ENCODE data around the gene MB21D2. TPM values are rescaled to one million over a fixed set of nuclear protein-coding genes. Genes with fewer than 3 reads are reported as not detected.

Gene MB21D2
- total RNA-seq, 4 donors from 2014 or later = 0.72 to 3.6 (median 2.8) TPM

DNA sequence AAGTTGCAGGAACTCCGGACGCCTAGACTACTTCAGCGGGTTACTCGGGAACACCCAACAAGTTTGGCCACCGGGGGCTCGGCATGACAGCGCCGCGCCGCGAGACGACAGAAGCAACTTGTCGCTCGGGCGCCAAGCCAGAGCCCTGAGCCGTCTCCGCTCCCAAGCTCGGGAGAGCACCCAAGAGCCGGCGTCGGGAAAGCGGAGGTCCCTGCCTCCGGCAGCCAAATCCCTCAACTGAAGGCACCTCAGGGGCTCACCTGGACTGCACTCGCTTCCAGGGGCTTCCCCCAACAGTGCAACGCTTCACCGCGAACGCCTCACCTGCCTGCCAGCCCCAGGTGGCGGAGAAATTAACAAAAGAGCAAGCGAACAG is 640 bp downstream of the MB21D2 start:
- Histone ChIP-seq H3K27ac (peak overlapping the region; percentile 81 to 95 (median 90)), H3K9me3 (no peaks in the 10 kb centered on the region), H3K4me1 (peaks cover 4 to 30% (median 13%) of the 10 kb centered on the region in 3 donors), H3K36me3 (no peaks in the 10 kb centered on the region), H3K4me3 (peak overlapping the region; percentile 47 to 92 (median 76)), H3K27me3 (peaks cover 0 to 9% (median 0%) of the 10 kb centered on the region in 4 donors)
- intact Hi-C loops (cut with DNase I) = loop anchor here (10.0 kb wide), 1 partner anchor 82 kb away; no protein-coding TSS in a partner anchor
- TF ChIP-seq POLR2A (IDR thresholded peaks at IDR 0.05) = no peak
- TF ChIP-seq, protein P1, sequence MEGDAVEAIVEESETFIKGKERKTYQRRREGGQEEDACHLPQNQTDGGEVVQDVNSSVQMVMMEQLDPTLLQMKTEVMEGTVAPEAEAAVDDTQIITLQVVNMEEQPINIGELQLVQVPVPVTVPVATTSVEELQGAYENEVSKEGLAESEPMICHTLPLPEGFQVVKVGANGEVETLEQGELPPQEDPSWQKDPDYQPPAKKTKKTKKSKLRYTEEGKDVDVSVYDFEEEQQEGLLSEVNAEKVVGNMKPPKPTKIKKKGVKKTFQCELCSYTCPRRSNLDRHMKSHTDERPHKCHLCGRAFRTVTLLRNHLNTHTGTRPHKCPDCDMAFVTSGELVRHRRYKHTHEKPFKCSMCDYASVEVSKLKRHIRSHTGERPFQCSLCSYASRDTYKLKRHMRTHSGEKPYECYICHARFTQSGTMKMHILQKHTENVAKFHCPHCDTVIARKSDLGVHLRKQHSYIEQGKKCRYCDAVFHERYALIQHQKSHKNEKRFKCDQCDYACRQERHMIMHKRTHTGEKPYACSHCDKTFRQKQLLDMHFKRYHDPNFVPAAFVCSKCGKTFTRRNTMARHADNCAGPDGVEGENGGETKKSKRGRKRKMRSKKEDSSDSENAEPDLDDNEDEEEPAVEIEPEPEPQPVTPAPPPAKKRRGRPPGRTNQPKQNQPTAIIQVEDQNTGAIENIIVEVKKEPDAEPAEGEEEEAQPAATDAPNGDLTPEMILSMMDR (IDR thresholded peaks at IDR 0.05) = no peak
- no peak for DNase-seq
- 0% methylated on average over 1 to 11 of the region's 30 CpGs for WGBS, 2 donors

GRCh38 chr3:192916371-192917027 is 1.2 kb downstream of the MB21D2 start:
- Histone ChIP-seq H3K9me3 (no peaks in the 10 kb centered on the region), H3K27ac (peak overlapping the region; percentile 81 to 95 (median 90)), H3K4me1 (peaks cover 4 to 30% (median 13%) of the 10 kb centered on the region in 3 donors), H3K4me3 (peak overlapping the region; percentile 47 to 92 (median 76)), H3K36me3 (no peaks in the 10 kb centered on the region), H3K27me3 (peaks cover 0 to 9% (median 0%) of the 10 kb centered on the region in 4 donors)
- intact Hi-C loops (cut with DNase I) = loop anchor here (10.0 kb wide), 1 partner anchor 82 kb away; no protein-coding TSS in a partner anchor
- TF ChIP-seq, protein P1 (IDR thresholded peaks at IDR 0.05) = no peak
- no peak for TF ChIP-seq POLR2A (IDR thresholded peaks at IDR 0.05)
- no peak for DNase-seq
- 1 to 7% methylated on average over 25 to 34 of the region's 35 CpGs for WGBS, 2 donors

DNA sequence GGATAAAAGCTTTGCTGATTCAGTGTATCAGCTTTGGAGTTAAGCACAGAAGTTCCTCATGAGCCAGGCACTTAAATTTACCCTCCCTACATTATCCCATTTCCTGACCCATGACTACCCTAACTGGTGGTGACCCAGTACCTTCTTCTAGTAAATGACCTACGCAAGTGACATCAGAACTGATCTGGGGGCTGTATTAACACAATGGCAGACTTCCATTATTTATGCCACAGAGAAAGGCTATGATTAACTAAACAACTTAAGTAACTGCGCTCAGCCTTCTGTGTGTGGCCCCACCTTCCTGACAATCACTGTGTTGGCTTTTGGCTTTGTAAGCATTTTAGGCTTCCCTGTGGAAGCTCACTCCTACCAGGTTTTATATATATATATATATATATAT is 1.9 kb downstream of the MB21D2 start:
- H3K27me3 ChIP-seq = peaks cover 0 to 9% (median 0%) of the 10 kb centered on the region in 4 donors
- peaks cover 4 to 30% (median 13%) of the 10 kb centered on the region in 3 donors for H3K4me1 ChIP-seq
- intact Hi-C loops (cut with DNase I) = loop anchor here (10.0 kb wide), 1 partner anchor 81 kb away; no protein-coding TSS in a partner anchor
- no peaks in the 10 kb centered on the region for H3K36me3 ChIP-seq
- no peak for TF ChIP-seq POLR2A (IDR thresholded peaks at IDR 0.05)
- TF ChIP-seq, protein P1 (IDR thresholded peaks at IDR 0.05) = no peak
- no peak for DNase-seq
- H3K4me3 ChIP-seq = peak overlapping the region in 1 of 4 donors; percentile 82
- whole genome bisulfite sequencing, 2 donors = 42 to 75% methylated on average over 2 of the region's 2 CpGs
- no peak overlapping the region for H3K27ac ChIP-seq
- H3K9me3 ChIP-seq = no peaks in the 10 kb centered on the region

- Histone ChIP-seq H3K4me3 (no peak overlapping the region), H3K9me3 (no peaks in the 10 kb centered on the region), H3K27ac (no peak overlapping the region), H3K36me3 (no peaks in the 10 kb centered on the region), H3K27me3 (peaks cover 0 to 9% (median 0%) of the 10 kb centered on the region in 4 donors), H3K4me1 (peaks cover 4 to 30% (median 13%) of the 10 kb centered on the region in 3 donors)
- intact Hi-C loops (cut with DNase I) = loop anchor here (10.0 kb wide), 1 partner anchor 81 kb away; no protein-coding TSS in a partner anchor
- WGBS, 2 donors = 35 to 50% methylated on average over 3 of the region's 3 CpGs
- no peak for TF ChIP-seq POLR2A (IDR thresholded peaks at IDR 0.05)
- TF ChIP-seq, protein P1 (IDR thresholded peaks at IDR 0.05) = no peak
- no peak for DNase-seq
Measured at GRCh38 chr3:192915304-192915703, 2.4 kb downstream of the MB21D2 start.

DNA sequence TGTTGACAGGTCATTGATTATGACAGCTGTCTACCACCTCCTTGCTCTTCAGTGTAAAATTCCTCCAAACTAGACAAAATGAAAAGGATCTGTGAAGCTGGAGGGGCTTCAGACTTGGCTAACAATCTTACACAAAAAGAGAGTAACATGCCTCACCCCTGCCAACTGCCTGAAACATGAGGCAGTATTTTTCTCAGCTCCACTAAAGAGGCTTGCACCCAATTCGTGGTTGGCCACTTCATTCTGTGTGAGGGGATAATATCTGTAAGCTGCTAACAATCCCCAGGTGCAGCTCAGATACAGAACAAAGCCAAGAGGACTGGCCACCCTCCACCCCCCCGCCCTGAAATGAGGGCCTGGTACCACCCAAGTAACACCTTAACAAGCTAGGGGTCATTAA is 2.8 kb downstream of the MB21D2 start:
- Histone ChIP-seq H3K4me1 (peaks cover 4 to 30% (median 13%) of the 10 kb centered on the region in 3 donors), H3K9me3 (no peaks in the 10 kb centered on the region), H3K27me3 (peaks cover 0 to 9% (median 0%) of the 10 kb centered on the region in 4 donors), H3K4me3 (no peak overlapping the region), H3K36me3 (no peaks in the 10 kb centered on the region), H3K27ac (no peak overlapping the region)
- WGBS, 2 donors = 55 to 78% methylated on average over 2 of the region's 2 CpGs
- TF ChIP-seq, protein P1 (IDR thresholded peaks at IDR 0.05) = no peak
- no peak for TF ChIP-seq POLR2A (IDR thresholded peaks at IDR 0.05)
- DNase-seq = no peak
- intact Hi-C loops (cut with DNase I) = loop anchor here (10.0 kb wide), 1 partner anchor 80 kb away; no protein-coding TSS in a partner anchor

All from esophagus squamous epithelium (tissue), 5 donors.